GM21447 (cell line): ENCODE data around the gene FXYD4.
"Not testable (repeated sequence)": the region's sequence is repeated elsewhere in the genome, so short reads cannot be mapped to it uniquely, and the experiment has no call there.

Experiments
- ATAC-seq: cut with Tn5 transposase; IDR thresholded peaks from one replicate; pipeline ENCODE4 v1.9.1; 2021; ENCODE audit not compliant: unreplicated experiment

Gene FXYD4

DNA sequence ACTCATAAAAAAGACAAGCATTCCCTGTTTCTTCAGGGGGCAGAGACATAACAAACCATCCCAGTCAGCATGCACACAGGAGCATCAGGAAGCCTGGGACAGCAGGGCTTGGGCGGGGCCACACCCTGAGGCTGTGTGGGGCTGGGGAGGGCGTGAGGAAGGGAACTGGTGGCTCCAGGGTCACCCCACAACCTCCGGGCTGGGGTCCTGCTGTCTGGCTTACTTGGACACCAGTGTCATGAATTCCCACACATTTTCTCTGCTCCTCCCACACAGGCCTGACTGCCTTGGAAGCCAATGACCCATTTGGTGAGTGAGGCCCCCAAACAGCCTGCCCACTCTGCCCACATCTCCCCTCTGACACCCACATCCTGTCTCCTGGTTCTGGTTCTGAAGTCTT, 2.8 kb downstream of the FXYD4 start:
- no peak for ATAC-seq

DNA sequence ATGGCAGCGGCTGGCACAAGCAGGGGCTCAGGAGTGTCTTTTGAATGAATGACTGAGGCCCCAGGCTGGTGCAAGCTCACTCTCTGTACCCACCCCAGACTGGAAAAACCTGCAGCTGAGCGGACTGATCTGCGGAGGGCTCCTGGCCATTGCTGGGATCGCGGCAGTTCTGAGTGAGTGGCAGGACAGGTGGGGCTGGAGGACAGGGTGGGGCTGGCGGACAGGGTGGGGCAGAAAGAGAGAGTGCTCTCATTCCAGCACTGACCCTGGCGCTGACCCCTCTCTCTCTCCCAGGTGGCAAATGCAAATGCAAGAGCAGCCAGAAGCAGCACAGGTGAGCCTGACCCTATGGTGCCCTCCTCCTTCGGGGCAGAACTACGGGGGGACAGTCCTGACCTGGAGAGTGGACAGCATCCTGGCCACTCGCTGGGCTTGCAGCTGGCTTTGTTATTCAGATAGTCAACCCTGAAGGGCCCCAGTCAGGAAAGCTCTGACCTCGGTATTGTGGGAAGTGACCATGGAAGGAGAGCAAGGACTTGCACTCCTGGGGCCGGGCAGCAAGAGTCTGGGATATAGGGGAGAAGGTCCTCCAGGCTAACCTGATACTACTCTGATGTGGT, 4.1 kb downstream of the FXYD4 start:
- ATAC-seq = no peak

- no peak for ATAC-seq
These were observed 4.7 kb downstream of the FXYD4 start for GRCh38 chr10:43376046-43376635.

DNA sequence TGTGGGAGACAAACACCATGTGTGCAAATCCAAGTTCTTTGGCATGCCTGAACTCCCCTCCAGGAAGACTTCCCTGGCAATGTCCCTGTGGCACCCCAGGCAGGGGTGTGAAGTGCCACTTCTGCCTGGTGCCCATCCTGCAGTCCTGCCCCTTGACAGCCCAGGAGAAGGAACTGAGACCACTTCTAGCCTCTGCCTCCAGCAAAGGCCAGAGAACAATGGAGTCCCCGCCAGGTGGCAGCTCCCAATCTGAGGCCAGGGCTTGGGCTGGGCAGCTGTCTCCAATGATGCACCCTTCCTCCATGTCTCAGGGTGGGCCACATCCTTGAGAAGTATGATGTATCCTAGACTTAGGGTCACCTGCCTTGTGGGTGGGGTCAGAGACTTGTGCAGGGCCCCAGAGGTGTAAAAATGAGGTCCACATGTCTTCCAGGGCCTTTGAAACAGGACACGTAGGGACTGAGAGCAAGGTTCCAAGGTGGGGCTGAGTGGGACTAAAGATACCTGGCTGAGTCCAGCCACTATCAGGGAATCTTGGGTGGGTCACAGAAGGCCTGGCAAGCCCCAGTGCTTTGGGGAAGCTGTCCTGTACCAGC, 5.5 kb downstream of the FXYD4 start:
- no peak for ATAC-seq

GRCh38 chr10:43377424-43377883, 6.0 kb downstream of the FXYD4 start:
- no peak for ATAC-seq

DNA sequence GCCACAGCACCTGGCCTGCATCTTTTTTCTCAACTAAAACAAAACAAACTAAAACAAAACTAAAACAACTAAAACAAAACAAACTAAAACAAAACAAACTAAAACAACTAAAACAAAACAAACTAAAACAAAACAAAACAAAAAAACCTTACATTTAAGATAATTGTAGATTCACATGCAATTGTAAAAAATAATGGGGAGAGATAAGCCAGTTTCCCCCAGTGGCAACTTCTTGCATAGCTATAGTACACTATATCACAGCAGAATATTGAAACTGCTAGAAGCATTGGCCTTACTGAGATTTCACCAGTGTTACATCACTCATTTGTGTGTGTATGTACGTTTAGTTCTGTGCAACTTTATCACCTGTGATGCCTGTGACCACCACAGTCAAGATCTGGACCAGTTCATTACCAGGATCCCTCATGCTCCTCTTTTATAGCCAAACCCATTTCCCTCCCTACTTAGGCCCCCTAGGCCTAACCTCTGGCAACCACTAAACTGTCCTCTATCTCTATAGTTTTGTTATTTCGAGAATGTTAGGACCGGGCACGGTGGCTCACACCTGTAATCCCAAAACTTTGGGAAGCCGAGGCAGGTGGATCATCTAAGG, 9.3 kb downstream of the FXYD4 start:
- no peak for ATAC-seq

GRCh38 chr10:43383204-43383971, 12.0 kb downstream of the FXYD4 start:
- ATAC-seq = no peak

DNA sequence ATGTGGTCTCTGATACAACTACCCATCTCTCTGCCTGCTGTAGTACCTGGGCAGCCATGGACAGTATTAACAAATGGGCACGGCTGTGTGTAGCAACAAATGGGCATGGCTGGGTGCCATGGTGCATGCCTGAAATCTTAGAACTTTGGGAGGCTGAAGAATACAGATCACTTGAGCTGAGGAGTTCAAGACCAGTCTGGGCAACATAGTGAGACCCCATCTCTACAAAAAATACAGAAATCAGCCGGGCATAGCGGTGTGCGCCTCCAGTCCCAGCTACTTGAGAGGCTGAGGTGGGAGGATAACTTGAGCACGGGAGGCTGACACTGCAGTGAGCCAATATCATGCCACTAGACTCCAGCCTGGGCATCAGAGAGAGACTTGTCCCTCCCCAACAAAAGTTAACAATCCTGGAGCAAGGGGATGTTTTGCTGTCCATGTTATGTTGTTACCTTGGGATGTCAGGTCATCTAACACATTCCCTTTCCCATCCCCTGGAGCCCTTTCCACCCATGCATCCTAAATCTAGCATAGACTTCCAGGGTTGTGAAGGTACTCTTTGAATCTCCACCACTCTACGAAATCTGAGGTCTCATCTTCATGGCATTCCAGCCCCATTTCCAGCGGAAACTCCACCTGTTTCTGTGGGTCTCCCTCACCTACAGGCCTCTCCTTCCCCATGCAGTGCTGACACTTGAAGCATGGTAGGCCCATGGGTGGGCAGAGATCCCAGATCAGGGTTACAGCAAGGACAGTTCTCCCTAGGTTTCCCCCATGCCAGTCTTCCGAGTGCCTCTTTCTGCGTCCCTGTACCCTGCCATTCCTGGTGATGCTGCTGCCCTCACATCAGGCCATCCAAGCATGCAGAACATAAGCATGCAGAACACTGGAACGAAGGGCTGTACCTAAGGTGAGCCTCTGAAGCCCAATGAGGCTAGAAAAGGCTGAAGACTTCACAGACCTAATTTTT, 13.1 kb downstream of the FXYD4 start:
- no peak for ATAC-seq

GRCh38 chr10:43385412-43386004, 14.1 kb downstream of the FXYD4 start:
- no peak for ATAC-seq

GRCh38 chr10:43386549-43386948, 15.1 kb downstream of the FXYD4 start:
- no peak for ATAC-seq

- ATAC-seq = no peak
These were observed 15.7 kb downstream of the FXYD4 start for GRCh38 chr10:43386981-43387677.

DNA sequence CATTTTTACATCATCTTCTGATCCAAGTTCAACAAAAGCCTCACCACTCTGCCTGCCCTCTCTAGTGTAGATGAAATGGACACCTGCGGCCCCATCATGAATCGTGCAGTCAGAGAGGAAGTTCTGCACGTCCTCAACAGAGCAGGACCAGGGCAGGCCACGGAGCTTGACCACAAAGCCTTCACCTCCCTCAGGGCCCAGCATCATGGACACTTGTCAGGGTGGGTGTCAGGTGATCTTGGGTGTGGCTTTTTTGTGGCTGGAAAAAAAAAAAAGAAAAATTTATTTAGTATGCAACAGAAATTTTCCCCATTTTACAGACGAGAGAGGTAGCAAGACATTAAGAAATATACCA, 16.2 kb downstream of the FXYD4 start:
- ATAC-seq = no peak

GRCh38 chr10:43389867-43390266, 18.4 kb downstream of the FXYD4 start:
- ATAC-seq = no peak

- no peak for ATAC-seq
These were observed 18.9 kb downstream of the FXYD4 start for GRCh38 chr10:43390333-43390732.

- ATAC-seq = no peak
These were observed 19.3 kb downstream of the FXYD4 start for GRCh38 chr10:43390759-43391158.

DNA sequence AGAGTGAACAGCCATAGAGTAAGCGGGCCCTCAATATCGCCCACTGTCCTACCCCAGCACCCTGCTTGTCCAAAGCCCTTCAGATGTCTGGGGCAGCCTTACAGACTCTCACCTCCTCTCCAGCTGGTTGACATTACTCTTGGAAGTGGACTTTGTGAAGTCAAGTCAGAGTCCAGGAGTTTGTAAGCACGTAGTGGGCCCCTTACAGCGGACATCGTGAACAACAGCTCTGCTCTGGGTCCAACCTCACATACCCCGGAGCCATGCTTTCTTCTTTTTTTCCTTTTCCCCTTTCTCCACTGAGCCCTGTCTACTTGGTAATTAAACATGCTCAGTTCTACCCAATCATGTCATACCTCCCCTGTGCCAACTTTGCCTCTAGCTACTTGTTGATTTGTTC, 20.1 kb downstream of the FXYD4 start:
- no peak for ATAC-seq

GRCh38 chr10:43392748-43393147, 21.3 kb downstream of the FXYD4 start:
- no peak for ATAC-seq

DNA sequence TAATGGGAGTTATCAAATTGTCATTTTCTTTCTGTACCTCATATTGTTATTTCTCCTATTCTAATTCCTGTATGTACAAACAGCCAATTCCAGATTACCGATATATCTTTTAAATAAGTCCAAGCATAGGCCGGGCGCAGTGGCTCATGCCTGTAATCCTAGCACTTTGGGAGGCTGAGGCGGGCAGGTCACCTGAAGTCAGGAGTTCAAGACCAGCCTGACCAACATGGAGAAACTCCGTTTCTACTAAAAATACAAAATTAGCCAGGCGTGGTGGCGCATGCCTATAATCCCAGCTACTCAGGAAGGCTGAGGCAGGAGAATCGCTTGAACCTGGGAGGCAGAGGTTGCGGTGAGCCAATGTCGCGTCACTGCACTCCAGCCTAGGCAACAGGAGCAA, 21.8 kb downstream of the FXYD4 start:
- not testable (repeated sequence) for ATAC-seq

- no peak for ATAC-seq
These were observed 22.3 kb downstream of the FXYD4 start for GRCh38 chr10:43393606-43394360.
